GM21390 (cell line): ENCODE results near the gene YWHAB.

ENCODE experiments used
- ATAC-seq: cut with Tn5 transposase; IDR thresholded peaks from one replicate; pipeline ENCODE4 v1.9.1; 2021; ENCODE audit not compliant: unreplicated experiment

YWHAB gene

DNA sequence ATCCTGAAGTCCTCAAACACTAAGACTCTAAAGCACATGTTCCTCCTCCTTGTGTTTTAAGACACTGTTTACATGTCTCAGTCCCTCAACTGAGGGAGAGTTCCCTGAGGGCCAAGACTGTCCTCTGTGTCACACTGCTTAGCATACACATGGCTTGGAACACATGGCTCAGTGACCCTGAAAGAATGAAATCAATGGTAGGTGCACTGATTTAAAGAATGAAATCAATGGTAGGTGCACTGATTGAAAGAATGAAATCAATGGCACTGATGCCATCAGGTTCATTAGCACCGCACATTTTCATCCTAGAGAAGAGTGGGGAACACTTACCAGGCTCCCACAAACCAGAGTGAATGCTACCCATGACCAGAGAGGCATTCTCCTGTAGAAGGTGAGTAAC lies 64.9 kb downstream of the YWHAB start:
- no peak for ATAC-seq

DNA sequence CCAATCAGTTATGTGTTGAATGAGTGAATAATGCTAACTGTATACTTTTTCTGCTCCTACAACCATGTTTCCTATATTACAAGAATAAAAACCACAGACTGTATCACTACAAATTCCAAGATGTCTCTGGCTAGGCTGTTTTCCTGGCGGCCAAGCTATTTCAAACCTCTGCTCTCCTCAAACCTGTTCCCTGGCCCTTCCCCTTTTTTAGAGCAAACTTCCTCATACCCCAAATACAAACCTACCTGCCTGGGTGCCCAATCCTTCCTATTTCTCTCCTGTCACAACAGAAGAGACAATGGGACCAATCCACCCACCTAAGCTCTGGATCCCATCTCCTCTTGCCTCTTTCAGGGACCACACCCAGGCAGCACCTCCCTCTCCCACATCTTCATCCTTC lies 67.2 kb downstream of the YWHAB start:
- no peak for ATAC-seq

DNA sequence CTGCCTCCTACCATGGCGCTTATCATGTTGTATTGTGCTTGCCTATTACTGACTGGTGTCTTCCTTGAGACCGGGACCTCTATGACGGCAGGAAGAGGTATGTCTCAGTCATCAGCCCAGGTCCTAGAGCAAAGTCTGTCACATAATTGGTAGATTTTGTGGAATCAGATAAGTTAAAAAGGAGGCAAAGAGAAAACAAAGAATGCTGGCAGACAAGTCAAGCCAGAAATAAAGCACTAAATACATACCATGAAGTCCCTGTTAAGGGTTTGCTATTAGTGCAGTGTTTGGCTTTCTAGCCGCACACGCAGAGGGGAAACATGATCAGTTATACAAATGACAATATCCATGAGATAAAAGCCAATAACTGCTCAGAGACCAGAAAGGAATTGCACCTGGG lies 68.7 kb downstream of the YWHAB start:
- no peak for ATAC-seq

DNA sequence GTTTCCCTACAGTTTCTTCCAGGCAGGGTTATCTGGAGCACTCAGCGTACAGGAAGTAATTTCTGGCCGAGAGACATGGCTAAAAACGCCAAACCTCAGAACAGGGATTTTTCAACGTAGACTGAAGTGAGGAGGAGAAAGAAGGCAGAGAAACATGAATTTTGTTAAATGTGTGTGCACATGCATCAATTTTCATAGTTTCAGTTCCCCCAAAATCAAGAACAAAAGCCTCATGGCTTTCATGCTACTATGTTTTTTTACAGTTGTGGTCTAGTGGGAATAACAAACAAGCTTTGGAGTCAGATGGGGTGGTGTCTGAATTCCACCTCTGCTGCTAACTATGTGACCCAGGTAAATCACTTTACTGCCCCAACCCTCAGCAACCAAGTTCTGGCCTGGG lies 69.8 kb downstream of the YWHAB start:
- no peak for ATAC-seq

DNA sequence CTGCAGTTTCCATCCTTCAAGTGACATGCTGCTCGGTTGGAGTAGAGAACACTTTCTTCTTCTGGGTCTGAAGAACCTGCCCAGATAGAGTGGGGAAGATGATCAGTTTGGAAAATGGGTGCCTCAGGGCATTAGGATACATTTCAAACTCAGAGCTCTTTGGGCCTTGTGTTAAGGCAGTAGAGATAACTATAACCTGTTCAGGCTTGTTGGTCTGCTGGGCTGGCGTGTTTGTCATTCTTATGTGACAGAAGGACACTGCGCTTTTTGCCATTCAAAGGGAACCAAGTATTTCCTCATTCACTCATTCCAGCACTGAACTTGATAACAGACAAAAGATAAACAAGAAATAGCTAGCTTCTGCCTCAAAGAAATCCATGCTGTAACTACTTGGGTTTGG lies 70.9 kb downstream of the YWHAB start:
- no peak for ATAC-seq
